Mucosa of gallbladder (tissue), 1 donor: ENCODE results near the gene CDH9. TPM values are rescaled to one million over a fixed set of nuclear protein-coding genes. Genes with fewer than 3 reads are reported as not detected.

Experiments used
- DNase-seq: peaks from one replicate; pipeline ENCODE4 v3.0.0-alpha.2; 2020; ENCODE audit warnings: low spot score
- total RNA-seq: library from RNA; stranded (reverse); gene quantifications from one replicate; pipeline ENCODE4 v1.2.1, GENCODE V29; 2021
- donor health status: DM: no; HTN: no; CAD: no.

CDH9 gene
- not detected for total RNA-seq

- DNase-seq = no peak
These were observed at the start of gene CDH9 for GRCh38 chr5:27038476-27038875. Gene CDH9, minus strand, starts transcription at chr5:27038586. Its CDS starts 50,253 bp downstream, at chr5:26988333.

GRCh38 chr5:27087747-27088146 lies 49.4 kb upstream of the CDH9 start:
- DNase-seq = no peak

- no peak for DNase-seq
These were observed 45.3 kb upstream of the CDH9 start for GRCh38 chr5:27083449-27084415.

- no peak for DNase-seq
These were observed 41.8 kb upstream of the CDH9 start for GRCh38 chr5:27080147-27080546.

GRCh38 chr5:27062451-27062850 lies 24.1 kb upstream of the CDH9 start:
- DNase-seq = no peak

GRCh38 chr5:27048510-27048909 lies 10.1 kb upstream of the CDH9 start:
- DNase-seq = no peak

GRCh38 chr5:27041372-27041771 lies 3.0 kb upstream of the CDH9 start:
- DNase-seq = no peak

GRCh38 chr5:27034565-27034964 lies 3.8 kb downstream of the CDH9 start:
- DNase-seq = no peak

- no peak for DNase-seq
These were observed 11.6 kb downstream of the CDH9 start for GRCh38 chr5:27026801-27027200.

- DNase-seq = no peak
These were observed 12.3 kb downstream of the CDH9 start for GRCh38 chr5:27026063-27026462.

GRCh38 chr5:27021471-27021870 lies 16.9 kb downstream of the CDH9 start:
- DNase-seq = no peak

- no peak for DNase-seq
These were observed 17.4 kb downstream of the CDH9 start for GRCh38 chr5:27020973-27021372.

- DNase-seq = no peak
These were observed 22.6 kb downstream of the CDH9 start for GRCh38 chr5:27015758-27016157.

GRCh38 chr5:27011274-27011673 lies 27.1 kb downstream of the CDH9 start:
- no peak for DNase-seq

GRCh38 chr5:27010646-27011045 lies 27.7 kb downstream of the CDH9 start:
- no peak for DNase-seq

GRCh38 chr5:27009540-27009915 lies 28.9 kb downstream of the CDH9 start:
- no peak for DNase-seq

GRCh38 chr5:27008604-27009539 lies 29.5 kb downstream of the CDH9 start:
- no peak for DNase-seq

- no peak for DNase-seq
These were observed 31.3 kb downstream of the CDH9 start for GRCh38 chr5:27007121-27007520.

- DNase-seq = no peak
These were observed 51.4 kb downstream of the CDH9 start for GRCh38 chr5:26986985-26987384.

- no peak for DNase-seq
These were observed 56.6 kb downstream of the CDH9 start for GRCh38 chr5:26981750-26982149.

- no peak for DNase-seq
These were observed 79.1 kb downstream of the CDH9 start for GRCh38 chr5:26959290-26959689.

GRCh38 chr5:26955161-26955560 lies 83.2 kb downstream of the CDH9 start:
- DNase-seq = no peak

GRCh38 chr5:26948921-26949320 lies 89.5 kb downstream of the CDH9 start:
- no peak for DNase-seq
